Aortic smooth muscle cell (primary cell): Measurements from ENCODE around the gene TMEM170A. TPM values are rescaled to one million over a fixed set of nuclear protein-coding genes. Genes with fewer than 3 reads are reported as not detected.

Experiments
- total RNA-seq: library from RNA; depleted of rRNA; stranded (reverse); fragments of >200 nt; gene quantifications from 2 replicates; pipeline ENCODE4 v1.2.3, GENCODE V29; 2014

The TMEM170A gene, protein sequence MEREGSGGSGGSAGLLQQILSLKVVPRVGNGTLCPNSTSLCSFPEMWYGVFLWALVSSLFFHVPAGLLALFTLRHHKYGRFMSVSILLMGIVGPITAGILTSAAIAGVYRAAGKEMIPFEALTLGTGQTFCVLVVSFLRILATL
- 9.5 and 11.9 TPM in 2 replicates for total RNA-seq

DNA sequence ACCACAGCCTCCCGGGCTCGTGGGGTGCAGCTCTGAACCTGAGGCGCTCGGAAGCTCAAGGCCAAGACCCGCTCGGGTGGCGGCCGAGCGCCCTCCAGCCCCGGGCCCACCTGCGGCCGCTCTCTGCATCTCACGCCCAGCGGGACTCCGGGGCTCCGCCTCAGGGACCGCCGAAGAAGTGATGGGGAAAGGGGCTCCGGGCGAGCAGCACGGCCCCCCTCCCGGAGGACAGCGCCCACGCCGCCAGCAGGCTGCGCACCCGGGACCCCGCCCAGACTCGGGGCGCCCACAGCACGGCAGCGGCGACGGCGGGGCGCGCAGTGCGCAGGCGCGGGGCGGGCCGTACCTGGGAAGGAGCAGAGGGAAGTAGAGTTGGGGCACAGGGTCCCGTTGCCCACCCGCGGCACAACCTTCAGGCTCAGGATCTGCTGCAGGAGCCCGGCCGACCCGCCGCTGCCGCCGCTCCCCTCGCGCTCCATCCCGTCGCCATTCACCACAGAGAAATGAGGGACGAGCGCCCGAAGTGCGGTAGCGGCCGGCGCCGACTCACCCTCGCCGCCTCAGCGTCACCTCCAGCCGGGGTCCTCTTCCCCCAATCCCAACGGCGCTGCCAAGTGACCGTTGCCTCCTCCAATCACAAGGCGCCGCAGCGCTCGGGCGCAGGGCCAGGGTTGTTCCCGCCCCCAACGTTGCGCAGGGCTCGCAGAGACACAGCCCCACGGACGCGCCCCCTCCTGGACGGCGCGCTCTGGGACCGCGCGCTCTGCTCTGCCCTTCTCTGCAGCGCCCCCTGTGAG, at the start of gene TMEM170A:
TSS of gene TMEM170A (minus strand) at position 568 of the 797 bp plus-strand sequence. CDS start at position 479, 89 bp downstream.

DNA sequence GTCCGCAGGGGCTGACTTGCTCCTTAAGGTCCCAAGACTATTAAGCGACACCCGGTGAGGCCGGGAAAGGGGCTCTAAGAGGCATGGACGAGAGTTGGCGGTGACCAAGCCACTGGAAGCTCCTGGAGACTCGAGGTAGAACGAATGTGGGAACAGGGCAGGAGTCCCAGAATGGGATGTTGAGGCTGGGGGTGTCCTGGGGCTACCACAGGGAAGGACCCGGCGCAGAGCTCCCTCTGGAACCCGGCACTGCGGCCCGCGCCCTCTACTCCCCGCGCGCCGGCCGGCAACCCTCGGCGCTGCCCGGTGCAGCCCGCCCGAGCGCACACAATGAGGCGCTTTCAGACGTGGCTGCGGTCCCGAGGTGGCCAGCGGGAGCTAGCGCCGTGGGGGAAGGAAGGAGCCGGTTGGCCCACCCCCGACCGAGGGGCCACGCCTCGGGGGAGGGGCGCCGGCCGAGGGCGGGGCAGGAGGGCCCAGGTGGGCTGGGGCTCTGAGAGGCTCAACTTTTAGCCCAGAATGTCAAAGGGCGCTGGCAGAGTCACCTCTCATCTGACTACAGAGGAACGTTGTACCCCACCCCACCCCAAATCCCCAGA, 30.7 kb upstream of the TMEM170A start, which contains the start of gene CHST6:
TSS of gene CHST6 (minus strand) at position 366 of the 599 bp plus-strand sequence. CDS start 15,613 bp downstream, outside the sequence.

DNA sequence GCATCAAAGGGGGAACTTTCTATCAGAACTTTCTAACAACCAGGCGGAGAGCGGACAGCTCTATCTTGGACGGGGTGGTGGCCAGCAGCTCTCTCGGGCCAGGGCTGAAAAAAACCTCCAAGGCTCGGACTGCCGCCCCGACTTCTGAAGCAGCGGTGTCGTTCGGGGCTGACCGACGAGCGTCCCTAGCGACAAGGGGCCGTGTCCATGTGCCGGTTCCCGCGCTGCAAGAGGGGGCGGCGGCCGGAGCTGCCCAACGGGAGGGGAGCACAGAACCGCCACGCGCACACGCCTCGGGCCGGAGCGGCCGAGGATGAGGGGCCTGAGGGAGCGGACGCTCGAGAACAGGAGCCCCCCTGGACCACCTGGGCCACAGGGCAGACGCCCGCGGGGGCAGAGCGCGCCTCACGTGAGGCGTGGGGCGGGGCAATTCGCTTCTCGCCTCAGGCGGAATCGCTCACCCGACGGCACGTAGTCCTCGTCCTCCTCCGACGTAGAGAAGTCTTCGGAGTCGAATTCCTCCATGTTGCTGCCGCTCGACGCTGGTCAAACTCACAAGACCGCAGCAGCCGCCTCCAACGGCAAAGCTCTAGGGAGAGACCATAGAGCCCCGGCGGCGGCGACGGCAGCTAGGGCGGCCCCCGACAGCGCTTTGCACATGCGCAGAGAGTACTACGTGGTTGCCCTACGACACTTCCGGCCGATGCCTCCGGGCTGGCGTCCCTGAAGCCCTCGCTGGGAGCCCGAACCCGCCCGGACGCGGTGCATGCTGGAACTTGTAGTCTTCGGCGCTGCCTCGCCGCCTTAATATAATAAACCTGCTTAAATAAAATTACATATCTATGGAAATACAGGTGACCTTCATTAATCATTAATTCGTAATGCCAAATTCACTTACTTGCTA, 31.4 kb downstream of the TMEM170A start, which contains the start of gene CFDP1:
TSS of gene CFDP1 (minus strand) at position 676 of the 904 bp plus-strand sequence. CDS start at position 525, 151 bp downstream.

Other genes with a start within 250 kb of the TMEM170A start
- not detected in 2 replicates for gene CTRB1, start 245.7 kb downstream of the TMEM170A start, total RNA-seq
- 35.9 and 44.1 TPM in 2 replicates for gene BCAR1, start 213.1 kb downstream of the TMEM170A start, total RNA-seq
- gene CFDP1, start 31.2 kb downstream of the TMEM170A start, total RNA-seq = 50.1 and 53.6 TPM in 2 replicates
- 0.31 and 0.92 TPM in 2 replicates for gene CHST6, start 30.8 kb upstream of the TMEM170A start, total RNA-seq
- gene CHST5, start 71.4 kb upstream of the TMEM170A start, total RNA-seq = 0.13 TPM in 1 of 2 replicates, not detected in the other
- 12.0 and 15.5 TPM in 2 replicates for gene TMEM231, start 91.6 kb upstream of the TMEM170A start, total RNA-seq
- 38.8 and 52.6 TPM in 2 replicates for gene GABARAPL2, start 101.7 kb upstream of the TMEM170A start, total RNA-seq
- gene ADAT1, start 158.6 kb upstream of the TMEM170A start, total RNA-seq = 35.8 and 57.1 TPM in 2 replicates
- 135 and 143 TPM in 2 replicates for gene KARS1, start 183.0 kb upstream of the TMEM170A start, total RNA-seq
- gene TERF2IP, start 183.1 kb upstream of the TMEM170A start, total RNA-seq = 50.1 and 50.7 TPM in 2 replicates
- not detected in 2 replicates for gene CPHXL2, start 212.3 kb upstream of the TMEM170A start, total RNA-seq
- not detected in 2 replicates for gene DUXB, start 236.8 kb upstream of the TMEM170A start, total RNA-seq